ENCODE data around the gene RPGRIP1L.
"Not testable (repeated sequence)": the region's sequence is repeated elsewhere in the genome, so short reads cannot be mapped to it uniquely, and the experiment has no call there.

The RPGRIP1L gene

DNA sequence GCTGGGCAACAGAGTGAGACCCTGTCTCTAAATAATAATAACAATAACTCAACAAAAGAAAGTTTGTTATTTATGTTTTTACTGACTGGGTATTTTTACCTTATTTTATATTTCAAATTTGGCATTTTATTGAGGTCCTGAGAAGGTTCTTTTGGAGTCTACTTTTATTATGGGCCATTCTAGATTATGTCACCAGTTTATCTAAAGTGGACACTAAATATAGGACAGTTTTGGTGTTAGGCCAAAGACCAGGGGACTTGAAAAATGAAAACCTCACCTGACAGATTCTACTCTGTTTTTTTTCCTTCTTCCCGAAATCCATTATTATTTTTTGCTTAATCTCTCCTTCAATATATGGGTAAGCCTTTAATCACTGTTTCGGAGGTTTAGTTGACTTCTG is 8.4 kb upstream of the RPGRIP1L start:
- DNase-seq (ENCODE audit: low spot score), result no peak

DNA sequence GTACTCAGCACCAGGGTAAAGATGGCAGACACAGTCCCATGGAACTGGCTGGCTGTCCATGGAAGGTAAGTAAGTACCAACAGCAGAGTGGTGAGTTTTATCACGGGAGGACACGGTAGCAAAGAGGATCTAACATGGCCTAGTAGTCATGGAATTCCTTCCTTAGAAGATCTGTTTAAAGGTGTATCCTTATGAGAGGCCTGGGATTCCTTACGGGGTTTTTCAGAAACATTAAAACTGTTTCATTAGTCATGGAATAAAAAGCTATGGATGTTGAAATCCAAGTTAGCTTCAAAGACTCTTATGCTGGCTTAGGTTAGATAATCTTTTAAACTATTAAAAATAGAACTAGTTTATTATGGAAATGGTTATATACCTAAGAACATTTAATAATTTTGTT is 7.7 kb upstream of the RPGRIP1L start:
- DNase-seq (ENCODE audit: low spot score), result no peak

DNA sequence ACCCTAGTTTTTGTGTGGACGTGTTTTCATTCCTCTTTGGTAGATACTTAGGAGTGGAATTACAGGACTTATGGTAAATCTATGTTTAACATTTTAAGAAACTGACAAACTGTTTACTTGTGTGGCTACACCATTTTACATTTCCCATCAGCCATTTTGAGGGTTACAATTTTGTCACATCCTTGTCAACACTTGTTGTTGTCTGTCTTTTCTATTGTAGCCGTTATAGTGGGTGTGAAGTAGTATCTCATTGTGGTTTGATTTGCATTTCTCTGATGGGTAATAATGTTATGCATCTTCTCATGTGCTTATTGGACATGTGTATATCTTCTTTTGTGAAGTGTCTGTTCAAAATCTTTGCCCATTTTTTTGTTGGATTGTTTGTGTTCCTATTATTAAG is 4.8 kb upstream of the RPGRIP1L start:
- no peak for DNase-seq (ENCODE audit: low spot score)

DNA sequence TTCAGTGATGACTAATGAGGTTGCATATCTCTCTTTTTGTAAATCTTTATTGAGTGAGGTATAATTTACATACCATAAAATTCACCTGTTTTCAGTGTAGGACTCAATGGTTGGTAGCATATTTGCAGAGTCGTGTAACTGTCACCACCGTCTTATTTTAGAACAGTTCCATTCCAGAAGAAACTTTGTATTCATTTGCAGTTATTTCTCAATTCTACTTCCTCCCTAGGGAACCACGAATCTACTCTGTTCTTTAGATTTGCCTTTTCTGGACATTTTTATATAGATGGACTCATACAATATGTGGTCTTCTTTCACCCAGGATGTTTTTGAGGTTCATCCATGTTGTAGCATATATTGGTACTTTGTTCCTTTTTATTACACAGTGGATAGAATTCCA is 4.0 kb upstream of the RPGRIP1L start:
- DNase-seq (ENCODE audit: low spot score), result no peak

DNA sequence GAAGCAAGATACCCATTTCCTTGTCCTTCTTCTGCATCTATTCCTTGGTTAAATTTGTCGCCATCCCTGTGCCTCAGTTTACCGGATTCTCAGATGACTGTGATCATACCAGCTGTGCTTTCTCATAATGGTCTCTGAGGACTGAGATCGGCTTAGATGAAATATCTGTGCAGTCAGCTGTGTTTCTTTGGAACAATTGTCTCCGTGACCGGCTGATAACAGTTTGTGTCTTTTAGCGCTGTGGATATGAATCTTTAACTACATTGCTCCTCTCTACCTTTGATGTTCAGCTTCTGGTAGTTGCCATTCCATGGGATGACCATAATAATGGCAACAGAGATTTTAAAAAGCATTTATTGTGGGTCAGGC is 770 bp upstream of the RPGRIP1L start:
- no peak for DNase-seq (ENCODE audit: low spot score)

DNA sequence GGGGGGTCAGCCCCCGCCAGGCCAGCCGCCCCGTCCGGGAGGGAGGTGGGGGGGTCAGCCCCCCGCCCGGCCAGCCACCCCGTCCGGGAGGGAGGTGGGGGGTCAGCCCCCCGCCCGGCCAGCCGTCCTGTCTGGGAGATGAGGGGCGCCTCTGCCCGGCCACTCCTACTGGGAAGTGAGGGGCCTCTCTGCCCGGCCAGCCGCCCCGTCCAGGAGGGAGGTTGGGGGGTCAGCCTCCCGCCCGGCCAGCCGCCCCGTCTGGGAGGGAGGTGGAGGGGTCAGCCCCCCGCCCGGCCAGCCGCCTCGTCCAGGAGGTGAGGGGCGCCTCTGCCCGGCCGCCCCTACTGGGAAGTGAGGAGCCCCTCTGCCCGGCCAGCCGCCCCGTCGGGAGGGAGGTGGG is 5.4 kb downstream of the RPGRIP1L start:
- DNase-seq (ENCODE audit: low spot score), result not testable (repeated sequence)

DNA sequence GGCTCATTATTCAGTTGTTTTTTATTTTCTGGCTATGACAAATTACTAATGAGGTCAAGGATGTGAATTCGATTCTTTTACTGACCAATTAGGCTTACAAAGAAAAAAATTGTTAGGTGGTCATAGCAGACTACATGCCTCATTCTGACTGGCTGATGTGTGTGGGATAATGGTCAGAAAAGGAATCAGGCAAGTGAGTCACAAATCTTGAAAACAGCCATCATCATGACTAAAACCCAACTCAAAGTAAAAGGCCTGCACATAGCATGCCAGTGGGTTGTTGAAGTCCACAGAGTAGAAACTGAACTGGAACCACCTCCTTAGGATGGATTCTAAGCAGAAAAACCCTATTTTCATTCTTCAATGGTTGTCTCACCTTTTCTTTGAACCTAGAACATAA is 8.6 kb downstream of the RPGRIP1L start:
- no peak for DNase-seq (ENCODE audit: low spot score)

DNA sequence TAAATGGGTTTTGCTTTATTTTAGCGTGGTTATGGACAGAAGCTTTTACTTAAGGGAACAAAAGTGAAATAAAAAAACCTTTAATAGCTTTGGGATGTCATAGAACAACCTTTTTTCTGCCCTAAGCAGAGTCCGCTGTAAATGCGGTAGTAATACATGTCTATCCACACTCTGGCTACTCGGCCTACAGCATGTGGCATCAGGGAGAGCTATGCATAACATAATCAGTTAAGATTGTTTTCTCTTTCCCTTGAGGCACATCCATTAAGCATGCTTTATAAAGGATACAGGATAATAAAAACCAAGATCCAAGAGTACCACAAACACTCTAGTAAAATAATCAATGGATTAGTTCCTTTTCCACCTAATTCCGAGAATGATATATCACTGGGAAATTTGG is 10.3 kb downstream of the RPGRIP1L start:
- no peak for DNase-seq (ENCODE audit: low spot score)

DNA sequence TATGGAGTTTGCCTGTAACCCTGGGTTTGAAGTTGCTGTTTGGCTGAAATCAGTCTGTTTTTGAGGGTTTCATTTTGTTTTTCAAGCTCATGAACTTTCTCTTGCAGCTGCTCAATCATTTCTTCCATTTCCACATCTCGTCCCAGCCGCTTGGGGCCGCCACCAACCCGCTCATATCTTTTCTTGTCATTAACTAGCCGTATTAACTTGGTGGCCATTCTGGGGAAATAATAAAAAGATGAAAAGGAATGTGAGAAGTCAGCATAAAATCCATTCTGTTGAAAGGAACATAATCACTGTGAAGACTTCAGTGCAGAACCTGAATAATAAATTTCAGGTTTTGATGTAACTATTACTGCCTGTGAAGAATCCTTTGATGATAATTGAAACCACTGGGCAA is 11.5 kb downstream of the RPGRIP1L start:
- DNase-seq (ENCODE audit: low spot score), result no peak

DNA sequence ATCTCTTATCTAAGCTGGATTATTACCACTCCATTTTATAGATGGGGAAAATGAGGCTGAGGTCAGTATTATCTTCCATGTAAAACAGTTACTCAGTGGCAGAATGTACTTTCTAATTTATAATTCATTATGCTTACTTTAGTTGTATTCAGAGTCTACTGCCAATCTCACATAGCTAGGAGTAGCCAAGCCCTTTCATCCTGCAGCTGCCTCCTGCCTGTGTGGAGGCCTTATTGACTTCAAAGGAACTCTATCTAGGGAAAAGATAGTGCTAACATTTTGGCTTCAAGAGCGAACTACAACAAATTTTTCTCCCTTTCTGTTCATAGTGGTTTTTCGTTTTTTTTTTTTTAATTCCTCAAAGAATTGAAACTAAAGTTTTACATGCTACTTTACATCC is 12.9 kb downstream of the RPGRIP1L start:
- no peak for DNase-seq (ENCODE audit: low spot score)

DNA sequence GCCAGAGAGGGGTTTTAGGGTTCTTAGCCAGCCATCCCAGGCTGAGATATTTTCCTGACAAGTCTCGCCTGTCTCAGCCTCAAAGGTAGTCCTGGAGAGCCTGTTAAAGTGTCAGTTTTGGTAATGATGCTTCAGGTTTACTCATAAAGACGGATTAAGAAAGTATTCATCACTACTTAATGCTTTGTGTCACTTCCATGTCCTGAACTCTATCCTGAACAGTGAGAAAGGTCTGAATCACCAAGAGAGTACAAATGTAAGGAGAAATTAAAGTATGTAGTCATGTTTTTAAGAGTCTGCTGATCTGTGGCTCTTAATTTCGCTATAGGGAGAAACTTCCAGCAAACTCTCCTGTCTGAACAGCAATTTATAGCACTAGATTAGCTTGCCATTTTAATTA is 14.0 kb downstream of the RPGRIP1L start:
- DNase-seq (ENCODE audit: low spot score), result no peak

DNA sequence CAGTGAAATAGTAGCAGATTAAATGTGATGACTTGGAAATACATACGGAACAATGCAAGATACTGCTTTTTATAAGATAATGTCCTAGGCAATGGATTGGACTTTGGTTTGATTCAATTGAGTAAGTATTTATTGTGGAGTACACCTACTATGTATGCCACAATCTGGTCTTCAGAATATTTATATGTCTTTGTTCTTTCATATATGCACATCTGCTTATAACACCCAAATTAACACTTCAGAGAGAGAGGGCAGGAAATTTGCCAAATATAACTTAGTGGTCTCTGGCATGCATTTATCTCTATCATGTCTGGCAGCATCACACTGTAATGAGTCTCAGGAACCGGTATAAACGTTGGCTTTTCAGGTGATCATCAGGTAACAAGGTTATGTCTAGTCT is 16.9 kb downstream of the RPGRIP1L start:
- DNase-seq (ENCODE audit: low spot score), result no peak

DNA sequence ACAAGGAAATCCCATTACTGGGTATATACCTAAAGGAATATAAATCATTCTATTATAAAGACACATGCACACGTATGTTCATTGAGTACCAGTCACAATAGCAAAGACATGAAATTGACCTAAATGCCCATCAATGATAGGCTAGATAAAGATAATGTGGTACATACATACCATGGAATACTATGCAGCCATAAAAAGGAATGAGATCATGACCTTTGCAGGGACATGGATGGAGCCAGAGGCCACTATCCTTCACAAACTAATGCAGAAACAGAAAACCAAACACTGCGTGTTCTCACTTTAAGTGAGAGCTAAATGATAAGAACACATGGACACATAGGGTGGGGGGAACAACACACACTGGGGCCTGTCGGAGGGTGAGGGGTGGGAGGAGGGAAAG is 18.3 kb downstream of the RPGRIP1L start:
- DNase-seq (ENCODE audit: low spot score), result not testable (repeated sequence)

DNA sequence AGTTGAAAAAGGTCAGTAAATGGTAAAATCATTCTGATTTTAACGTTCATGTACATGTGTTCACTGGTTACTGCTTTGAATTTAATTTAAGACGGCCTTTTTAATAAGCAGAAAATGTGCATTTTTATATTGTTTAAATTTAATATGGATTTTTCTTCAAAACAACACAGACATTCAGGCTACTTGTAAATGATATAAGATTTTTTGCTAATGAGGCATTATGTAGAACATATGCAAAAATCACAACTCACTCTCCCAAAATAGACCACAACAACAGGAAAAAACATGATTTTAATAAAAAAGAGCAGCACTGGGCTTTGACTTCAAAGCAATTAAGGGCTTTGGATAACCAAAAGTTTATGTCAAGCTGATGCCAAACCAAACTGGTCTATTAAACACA is 22.3 kb downstream of the RPGRIP1L start:
- DNase-seq (ENCODE audit: low spot score), result no peak

DNA sequence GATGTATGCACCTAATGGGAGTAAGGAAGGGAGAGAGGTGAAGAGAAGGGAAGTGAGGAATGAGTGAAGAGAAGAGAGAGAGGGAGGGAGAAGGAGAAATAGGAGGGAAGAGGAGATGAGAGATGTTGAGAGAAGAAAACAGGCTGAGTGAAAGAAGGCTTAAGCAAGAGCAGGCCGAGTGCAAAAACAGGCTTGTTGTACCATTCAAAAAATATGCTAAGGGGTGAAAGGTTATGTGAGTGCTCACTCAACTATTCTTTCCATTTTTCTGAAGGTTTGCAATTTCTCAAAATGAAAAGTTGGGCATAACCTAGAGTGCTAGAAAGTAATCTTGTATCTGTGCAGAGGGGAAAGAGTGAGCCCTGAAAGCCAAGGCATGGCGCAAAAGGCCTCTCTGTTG is 22.9 kb downstream of the RPGRIP1L start:
- no peak for DNase-seq (ENCODE audit: low spot score)

DNA sequence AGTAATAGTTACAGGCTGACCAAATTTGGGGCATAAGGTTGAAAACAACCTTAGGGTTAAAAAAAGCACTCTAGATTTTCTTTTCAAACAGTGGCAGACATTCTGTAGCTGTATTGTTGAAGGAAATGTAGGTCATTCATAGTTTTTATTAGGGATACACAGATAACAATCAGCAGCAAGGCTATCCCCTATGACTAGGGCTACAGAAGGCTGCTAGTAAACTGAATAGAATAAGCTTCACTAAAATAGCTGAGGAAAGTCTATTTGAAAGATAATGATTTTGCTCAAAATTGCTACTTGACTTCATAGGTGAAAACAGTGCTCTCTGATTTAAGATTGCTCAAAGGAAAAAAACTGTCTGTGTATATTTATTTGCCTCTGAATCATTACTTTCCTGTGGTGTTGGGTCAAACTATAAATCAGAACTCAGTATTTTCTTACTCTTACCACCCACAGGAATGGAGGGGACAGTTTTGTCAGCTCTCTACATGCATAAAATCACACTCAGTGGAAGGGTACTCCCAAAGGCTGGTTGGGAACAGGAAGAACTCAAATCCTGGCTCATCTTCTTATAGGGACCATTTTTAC is 24.8 kb downstream of the RPGRIP1L start:
- no peak for DNase-seq (ENCODE audit: low spot score)

DNA sequence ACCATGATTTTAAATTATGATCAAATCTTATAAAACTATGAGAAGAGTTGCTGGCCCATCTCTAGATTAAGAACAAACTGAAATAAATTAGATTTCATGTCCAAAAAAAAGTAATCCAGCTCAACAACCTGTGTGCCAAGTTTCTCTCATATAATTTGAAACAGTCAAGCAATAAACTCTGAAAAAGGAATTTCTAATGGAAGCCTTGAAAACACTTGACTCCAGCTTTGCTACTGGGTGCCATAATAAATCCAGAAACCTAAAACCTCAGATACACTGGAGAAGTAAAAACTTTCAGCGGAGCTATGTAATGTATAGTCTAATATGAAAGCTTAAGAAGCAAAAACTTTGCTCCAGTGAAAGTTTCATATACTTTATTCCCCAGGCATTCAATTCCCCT is 25.5 kb downstream of the RPGRIP1L start:
- no peak for DNase-seq (ENCODE audit: low spot score)

DNA sequence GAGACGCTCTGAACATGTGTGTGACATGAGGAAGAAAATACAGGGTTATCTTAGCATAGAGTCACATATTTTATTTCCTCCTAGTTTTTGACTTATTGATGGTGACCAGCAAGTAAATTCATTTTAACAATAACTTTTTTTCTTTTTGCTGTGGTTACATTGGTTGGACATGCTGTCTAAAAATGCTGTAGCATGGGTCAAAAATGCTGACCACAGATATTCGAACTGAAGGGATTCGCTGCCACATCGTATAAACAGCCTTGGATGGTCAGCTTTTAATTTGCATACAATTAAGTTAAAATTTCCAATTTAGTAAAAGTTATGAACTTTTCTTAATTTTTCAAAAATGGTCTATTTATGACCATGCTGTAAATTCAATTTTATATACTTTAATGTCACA is 30.5 kb downstream of the RPGRIP1L start:
- DNase-seq (ENCODE audit: low spot score), result no peak

DNA sequence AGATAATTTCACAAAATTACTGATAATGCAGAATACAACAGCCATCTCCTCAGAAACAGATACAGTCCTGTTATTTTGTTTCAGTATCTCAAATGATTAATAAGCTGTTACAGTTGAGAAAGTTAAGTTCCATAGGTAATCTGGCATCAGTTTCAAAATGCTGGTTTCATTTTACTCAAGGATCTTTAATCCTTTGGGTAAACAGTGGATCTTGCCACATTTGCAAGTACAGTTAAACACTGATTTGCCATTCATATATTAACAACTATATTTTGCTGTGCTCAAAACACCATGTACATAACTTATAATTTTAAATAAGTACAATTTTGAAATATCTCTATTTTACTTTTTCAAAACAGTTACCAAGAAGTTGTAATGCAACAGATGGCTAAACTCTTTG is 31.2 kb downstream of the RPGRIP1L start:
- no peak for DNase-seq (ENCODE audit: low spot score)

DNA sequence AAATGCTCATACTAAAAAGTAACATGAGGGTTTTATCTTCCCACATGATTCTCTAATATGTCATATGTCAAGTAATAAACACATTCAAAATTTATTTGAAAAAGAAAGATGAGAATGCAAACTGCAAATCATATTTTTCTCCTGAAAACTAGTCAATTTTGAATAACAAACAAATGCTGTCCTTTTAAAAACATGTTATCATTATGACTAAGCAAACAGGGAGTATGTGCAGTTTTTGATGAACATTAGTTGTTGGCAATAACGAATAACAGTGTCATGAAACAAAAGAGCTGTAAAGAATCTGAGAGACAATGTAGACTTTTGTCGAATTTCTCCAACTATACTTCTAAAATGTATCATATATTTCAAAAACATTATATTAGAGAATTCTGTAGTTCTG is 34.8 kb downstream of the RPGRIP1L start:
- no peak for DNase-seq (ENCODE audit: low spot score)

DNA sequence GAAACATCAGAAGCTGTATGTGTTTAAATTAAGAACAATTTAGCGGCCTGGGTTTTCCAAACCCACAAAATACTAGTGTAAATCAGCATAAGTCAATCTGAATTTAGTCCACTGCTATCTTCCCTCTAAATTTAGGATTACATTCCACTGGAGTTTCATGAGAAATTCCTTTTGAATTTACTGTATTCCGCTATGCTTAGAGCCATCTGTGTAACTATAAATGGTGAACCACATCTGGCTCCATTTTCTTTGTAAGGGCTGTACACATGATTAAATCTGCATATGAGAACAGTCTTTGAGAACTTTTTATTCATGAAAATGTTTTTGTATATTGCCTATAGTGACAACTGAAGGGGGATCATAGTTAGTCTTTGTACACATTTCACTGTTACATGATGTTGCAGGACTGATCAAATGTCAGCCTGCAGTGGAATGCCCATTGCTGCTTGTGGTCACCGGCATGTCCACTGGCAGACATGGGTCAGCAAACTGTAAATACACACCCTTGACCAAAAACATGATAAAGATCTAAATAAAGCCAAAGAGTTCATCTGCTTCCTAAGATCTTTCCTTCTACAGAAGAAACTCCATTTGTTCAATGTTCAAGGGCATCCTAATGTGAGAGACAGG is 36.8 kb downstream of the RPGRIP1L start:
- DNase-seq (ENCODE audit: low spot score), result no peak

DNA sequence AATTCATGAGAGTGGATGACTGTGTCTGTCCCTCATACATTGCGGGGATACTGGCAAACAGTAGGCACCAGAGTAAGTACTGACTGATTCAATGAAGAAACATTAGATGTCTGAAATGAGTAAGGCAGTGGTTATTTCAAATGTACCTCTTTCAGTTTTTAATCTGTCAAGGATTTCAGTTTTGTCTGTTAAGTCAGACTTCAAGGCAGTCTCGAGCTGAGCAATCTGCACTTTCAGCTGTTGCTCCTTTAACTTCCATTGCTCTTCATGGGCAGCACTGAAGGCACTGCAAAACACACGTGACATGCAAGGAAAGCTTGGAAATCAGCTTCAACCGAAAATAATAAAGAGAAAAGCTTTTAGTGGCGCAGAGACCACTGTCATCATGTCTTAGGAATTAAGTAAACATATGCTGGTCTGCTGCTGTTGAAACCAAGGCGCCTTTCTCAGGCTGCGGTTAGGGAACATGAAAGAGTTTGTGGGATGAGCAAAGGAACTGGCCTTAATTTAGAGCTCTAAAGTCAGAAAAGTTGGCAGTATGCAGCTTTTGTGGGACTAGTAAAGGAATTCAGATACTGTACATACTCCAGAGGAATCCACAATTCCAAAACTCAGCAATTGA is 38.8 kb downstream of the RPGRIP1L start:
- no peak for DNase-seq (ENCODE audit: low spot score)

DNA sequence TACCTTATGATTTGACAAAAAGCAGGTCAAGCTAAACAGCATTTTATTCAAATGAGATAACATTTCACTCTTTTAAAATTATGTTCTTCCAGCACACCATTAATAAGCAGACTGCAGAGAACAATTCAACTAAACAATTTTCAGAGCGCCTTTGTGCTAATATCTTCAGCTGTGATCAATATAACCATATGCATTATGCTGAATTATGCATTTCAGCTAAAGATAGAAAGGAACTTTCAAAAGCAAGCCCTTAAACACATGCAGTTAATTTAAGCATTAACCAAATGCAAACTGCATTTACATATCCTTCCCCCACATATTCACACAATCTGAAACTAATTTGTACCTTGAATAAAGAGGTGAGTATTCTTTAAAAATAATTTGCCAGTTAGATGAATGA is 41.6 kb downstream of the RPGRIP1L start:
- no peak for DNase-seq (ENCODE audit: low spot score)

DNA sequence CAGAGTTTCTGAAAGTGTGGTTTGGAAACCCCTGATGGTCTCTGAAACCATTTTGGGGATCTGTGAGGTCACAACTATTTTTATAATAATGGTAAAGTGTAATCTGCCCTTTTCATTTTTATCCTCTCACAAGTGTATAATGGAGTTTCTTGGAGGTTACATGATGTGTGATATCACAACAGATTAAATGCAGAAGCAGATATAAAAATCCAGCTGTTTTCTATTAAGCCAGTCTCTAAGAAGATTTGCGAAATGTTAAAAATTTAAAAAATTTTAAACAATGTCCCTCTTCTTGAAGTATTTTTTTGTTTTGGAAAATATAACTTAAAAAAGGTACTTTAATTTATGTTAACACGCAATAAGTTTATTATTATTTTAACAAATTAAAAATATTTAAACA is 48.7 kb downstream of the RPGRIP1L start:
- DNase-seq (ENCODE audit: low spot score), result no peak
